Spleen (tissue), 7 donors: ENCODE results near the gene G2E3.

Source experiments
- POLR2A ChIP-seq, 3 donors: fragments of 450-650 bp; IDR thresholded peaks; one replicate each; pipeline ENCODE4 v1.5.1; 2017; ENCODE audit warnings: antibody characterized with exemption in 3 of 3, mild to moderate bottlenecking in 1 of 3
- TF ChIP-seq, protein P1 (sequence below), 11 experiments: fragments of 200-600 bp in 7 of 11; fragments of 450-650 bp in 4 of 11; sonication (generic) in 4 of 11; IDR thresholded peaks in 8 of 11; conservative IDR thresholded peaks in 3 of 11; 1 replicate in 7 of 11; 2 replicates in 4 of 11; pipeline versions ENCODE4 v1.4.0 to v1.8.0; 2016 to 2021; ENCODE audit warnings: antibody characterized with exemption in 11 of 11, inconsistent platforms in 4 of 11, mild to moderate bottlenecking in 1 of 11
- donor health status: DM: no; HTN: no; CAD: no; lungs with moderate emphysema.
- donor health status: DM: no; HTN: no; CAD: no.
- donor health status: DM: no; HTN: no; CAD: no.

- TF ChIP-seq, protein P1, sequence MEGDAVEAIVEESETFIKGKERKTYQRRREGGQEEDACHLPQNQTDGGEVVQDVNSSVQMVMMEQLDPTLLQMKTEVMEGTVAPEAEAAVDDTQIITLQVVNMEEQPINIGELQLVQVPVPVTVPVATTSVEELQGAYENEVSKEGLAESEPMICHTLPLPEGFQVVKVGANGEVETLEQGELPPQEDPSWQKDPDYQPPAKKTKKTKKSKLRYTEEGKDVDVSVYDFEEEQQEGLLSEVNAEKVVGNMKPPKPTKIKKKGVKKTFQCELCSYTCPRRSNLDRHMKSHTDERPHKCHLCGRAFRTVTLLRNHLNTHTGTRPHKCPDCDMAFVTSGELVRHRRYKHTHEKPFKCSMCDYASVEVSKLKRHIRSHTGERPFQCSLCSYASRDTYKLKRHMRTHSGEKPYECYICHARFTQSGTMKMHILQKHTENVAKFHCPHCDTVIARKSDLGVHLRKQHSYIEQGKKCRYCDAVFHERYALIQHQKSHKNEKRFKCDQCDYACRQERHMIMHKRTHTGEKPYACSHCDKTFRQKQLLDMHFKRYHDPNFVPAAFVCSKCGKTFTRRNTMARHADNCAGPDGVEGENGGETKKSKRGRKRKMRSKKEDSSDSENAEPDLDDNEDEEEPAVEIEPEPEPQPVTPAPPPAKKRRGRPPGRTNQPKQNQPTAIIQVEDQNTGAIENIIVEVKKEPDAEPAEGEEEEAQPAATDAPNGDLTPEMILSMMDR (IDR thresholded peaks at IDR 0.05 in 8 of 11, conservative IDR thresholded peaks at IDR 0.05 in 3 of 11): no peak
- TF ChIP-seq POLR2A (IDR thresholded peaks at IDR 0.05): no peak
Measured at GRCh38 chr14:30630248-30630647, 71.3 kb downstream of the G2E3 start.
